ENCODE data around the gene GNAT1.

The GNAT1 gene

GRCh38 chr3:50190936-50191660 is at the start of gene GNAT1:
TSS of gene GNAT1 (plus strand) at chr3:50191610. CDS start at chr3:50191726, 116 bp downstream.
- no peak for DNase-seq

GRCh38 chr3:50146316-50146901 is 45.0 kb upstream of the GNAT1 start:
- no peak for DNase-seq

GRCh38 chr3:50147016-50147415 is 44.4 kb upstream of the GNAT1 start:
- no peak for DNase-seq

- no peak for DNase-seq
Observed at GRCh38 chr3:50147447-50147846, 44.0 kb upstream of the GNAT1 start.

- no peak for DNase-seq
Observed at GRCh38 chr3:50147861-50148260, 43.5 kb upstream of the GNAT1 start.

- DNase-seq, result no peak
Observed at GRCh38 chr3:50150404-50150750, 41.0 kb upstream of the GNAT1 start.

GRCh38 chr3:50150863-50151686 is 40.3 kb upstream of the GNAT1 start:
- no peak for DNase-seq

- no peak for DNase-seq
Observed at GRCh38 chr3:50151728-50152127, 39.7 kb upstream of the GNAT1 start.

GRCh38 chr3:50153782-50154475 is 37.5 kb upstream of the GNAT1 start:
- no peak for DNase-seq

GRCh38 chr3:50154476-50154839 is 37.0 kb upstream of the GNAT1 start:
- no peak for DNase-seq

- no peak for DNase-seq
Observed at GRCh38 chr3:50154840-50155490, 36.4 kb upstream of the GNAT1 start, which contains the start of gene SEMA3F. TSS of gene SEMA3F (plus strand) at chr3:50155324. CDS start at chr3:50159623, 4,299 bp downstream.

GRCh38 chr3:50155491-50155878 is 35.9 kb upstream of the GNAT1 start:
- DNase-seq, result no peak

GRCh38 chr3:50155891-50156290 is 35.5 kb upstream of the GNAT1 start:
- DNase-seq, result no peak

- no peak for DNase-seq
Observed at GRCh38 chr3:50156549-50157493, 34.6 kb upstream of the GNAT1 start.

- DNase-seq, result no peak
Observed at GRCh38 chr3:50157827-50158529, 33.4 kb upstream of the GNAT1 start.

- no peak for DNase-seq
Observed at GRCh38 chr3:50158530-50159146, 32.8 kb upstream of the GNAT1 start.

GRCh38 chr3:50160561-50160983 is 30.8 kb upstream of the GNAT1 start:
- no peak for DNase-seq

- no peak for DNase-seq
Observed at GRCh38 chr3:50161320-50161719, 30.1 kb upstream of the GNAT1 start.

- no peak for DNase-seq
Observed at GRCh38 chr3:50162034-50162883, 29.2 kb upstream of the GNAT1 start.

Measured in SHP77 (cell line).